Measurements from ENCODE around the gene EMILIN3.

The EMILIN3 gene

GRCh38 chr20:41347523-41348429 lies 18.8 kb downstream of the EMILIN3 start:
- no peak for DNase-seq (ENCODE audit: low read depth in 2 of 2)

- no peak for DNase-seq (ENCODE audit: low read depth in 2 of 2)
Measured at GRCh38 chr20:41345729-41346067, 20.9 kb downstream of the EMILIN3 start.

- no peak for DNase-seq (ENCODE audit: low read depth in 2 of 2)
Measured at GRCh38 chr20:41344938-41345728, 21.5 kb downstream of the EMILIN3 start.

- no peak for DNase-seq (ENCODE audit: low read depth in 2 of 2)
Measured at GRCh38 chr20:41344477-41344876, 22.1 kb downstream of the EMILIN3 start.

GRCh38 chr20:41342474-41343464 lies 23.8 kb downstream of the EMILIN3 start:
- no peak for DNase-seq (ENCODE audit: low read depth in 2 of 2)

- peak in 1 of 2 donors; percentile 18 for DNase-seq (ENCODE audit: low read depth in 2 of 2)
Measured at GRCh38 chr20:41340327-41341055, 26.1 kb downstream of the EMILIN3 start, which contains the start of gene LPIN3. Gene LPIN3 (plus strand): TSS chr20:41340821. CDS start chr20:41345804, 4,983 bp downstream.

GRCh38 chr20:41339957-41340326 lies 26.7 kb downstream of the EMILIN3 start:
- peak; percentile 66 to 76 for DNase-seq (ENCODE audit: low read depth in 2 of 2)

- DNase-seq (ENCODE audit: low read depth in 2 of 2): no peak
Measured at GRCh38 chr20:41336711-41337492, 29.7 kb downstream of the EMILIN3 start.

- no peak for DNase-seq (ENCODE audit: low read depth in 2 of 2)
Measured at GRCh38 chr20:41335591-41335990, 31.0 kb downstream of the EMILIN3 start.

GRCh38 chr20:41334443-41335421 lies 31.9 kb downstream of the EMILIN3 start:
- no peak for DNase-seq (ENCODE audit: low read depth in 2 of 2)

- DNase-seq (ENCODE audit: low read depth in 2 of 2): no peak
Measured at GRCh38 chr20:41334036-41334435, 32.6 kb downstream of the EMILIN3 start.

- DNase-seq (ENCODE audit: low read depth in 2 of 2): no peak
Measured at GRCh38 chr20:41331731-41332130, 34.9 kb downstream of the EMILIN3 start.

GRCh38 chr20:41330941-41331340 lies 35.7 kb downstream of the EMILIN3 start:
- DNase-seq (ENCODE audit: low read depth in 2 of 2): no peak

GRCh38 chr20:41330343-41330720 lies 36.3 kb downstream of the EMILIN3 start:
- DNase-seq (ENCODE audit: low read depth in 2 of 2): no peak

GRCh38 chr20:41329435-41330342 lies 36.9 kb downstream of the EMILIN3 start:
- peak; percentile 25 to 40 for DNase-seq (ENCODE audit: low read depth in 2 of 2)

GRCh38 chr20:41327178-41327577 lies 39.4 kb downstream of the EMILIN3 start:
- DNase-seq (ENCODE audit: low read depth in 2 of 2): no peak

GRCh38 chr20:41320976-41321375 lies 45.6 kb downstream of the EMILIN3 start:
- no peak for DNase-seq (ENCODE audit: low read depth in 2 of 2)

- DNase-seq (ENCODE audit: low read depth in 2 of 2): no peak
Measured at GRCh38 chr20:41320441-41320840, 46.2 kb downstream of the EMILIN3 start.

All from stimulated activated CD8-positive, alpha-beta memory T cell treated with anti-CD3 and anti-CD28 coated beads, Interleukin-2, amount 100 ng/mL, for 1 hour (primary cell).